HCT116 (cell line): ENCODE measurements around the gene PCSK6. TPM values are rescaled to one million over a fixed set of nuclear protein-coding genes. Genes with fewer than 3 reads are reported as not detected.
A peak's percentile ranks its signal among the peaks of the same experiment; 100 is the strongest.

Source experiments
- ATAC-seq: fragments of 200-7000 bp; cut with Tn5 transposase; 2 replicates; pipeline ENCODE4 v1.9.1; 2020; ENCODE audit warnings: mild to moderate bottlenecking, moderate library complexity
- BruUV-seq: library from RNA; stranded (reverse); fragments of 400-500 nt; replicated peaks from 2 replicates; lab custom pipeline; 2021; lab: Mats Ljungman, UMichigan
- CTCF ChIA-PET: fragments of 300-600 bp; sonication (Branson Sonifier 250); formaldehyde crosslinking; loops from one replicate; lab custom pipeline; 2021; ENCODE audit warnings: antibody characterized with exemption; lab: Charles Lee
- POLR2A ChIA-PET: fragments of 300-600, 350-600 bp; sonication (Branson Sonifier 250); formaldehyde crosslinking; loops from one replicate; lab custom pipeline; 2021; ENCODE audit warnings: antibody characterized with exemption; lab: Charles Lee
- RAD21 ChIA-PET, 2 experiments: fragments of 300-600 bp; sonication (Branson Sonifier 250); formaldehyde crosslinking; loops; one replicate each; lab custom pipeline; 2023; ENCODE audit warnings: low total read pairs in 2 of 2; ENCODE audit not compliant: uncharacterized antibody in 2 of 2, unreplicated experiment in 2 of 2, low non-redundant PET in 1 of 2; lab: Charles Lee
- DNase-seq: peaks from one replicate; pipeline ENCODE4 v3.0.0-alpha.2; 2010; ENCODE audit warnings: low read depth, low spot score
- H2AFZ ChIP-seq: fragments of 200-600 bp; shearing (Covaris generic), sonication (generic); 2 replicates; pipeline ENCODE4 v1.6.1; 2017; ENCODE audit warnings: low read depth, mixed run types, mixed read lengths, antibody characterized with exemption, low read length; ENCODE audit not compliant: poor library complexity, severe bottlenecking
- H3K27ac ChIP-seq: 2 replicates; pipeline ENCODE4 v1.5.1; 2012; ENCODE audit warnings: low read depth, low read length
- H3K27me3 ChIP-seq: fragments of 200-600 bp; sonication (generic); 2 replicates; pipeline ENCODE4 v1.6.1; 2016; ENCODE audit warnings: mixed run types, low read length, mixed read lengths; ENCODE audit not compliant: insufficient read depth
- H3K36me3 ChIP-seq, 2 experiments: fragments of 200-500 bp in 1 of 2; fragments of 200-600 bp in 1 of 2; sonication (Bioruptor generic) in 1 of 2; sonication (generic) in 1 of 2; 2 replicates each; pipeline versions ENCODE4 v1.5.1 to v1.6.1; 2014 to 2016; ENCODE audit warnings: low read length in 2 of 2, inconsistent platforms in 1 of 2, mixed read lengths in 1 of 2, mixed run types in 1 of 2; ENCODE audit not compliant: insufficient read depth in 2 of 2, control insufficient read depth in 1 of 2
- H3K4me1 ChIP-seq, 2 experiments: fragments of 200-600 bp in 1 of 2; sonication (generic) in 1 of 2; 2 replicates each; pipeline versions ENCODE4 v1.5.1 to v1.6.1; 2012 to 2017; ENCODE audit warnings: low read length in 2 of 2, inconsistent platforms in 1 of 2, mild to moderate bottlenecking in 1 of 2, mixed read lengths in 1 of 2, mixed run types in 1 of 2, moderate library complexity in 1 of 2; ENCODE audit not compliant: insufficient read depth in 2 of 2, control insufficient read depth in 1 of 2
- H3K4me2 ChIP-seq: fragments of 200-600 bp; sonication (generic); 2 replicates; pipeline ENCODE4 v1.6.1; 2017; ENCODE audit warnings: mixed run types, low read length, mixed read lengths
- H3K4me3 ChIP-seq, 2 experiments: fragments of 200-600 bp in 1 of 2; sonication (generic) in 1 of 2; replicated peaks in 1 of 2; 2 replicates each; pipeline ENCODE4 v1.5.1; 2011 to 2016; ENCODE audit warnings: low read length in 2 of 2, control low read depth in 1 of 2, low read depth in 1 of 2, mild to moderate bottlenecking in 1 of 2, mixed read lengths in 1 of 2, mixed run types in 1 of 2
- H3K79me2 ChIP-seq: fragments of 200-600 bp; sonication (generic); 2 replicates; pipeline ENCODE4 v1.6.1; 2017; ENCODE audit warnings: mild to moderate bottlenecking, mixed run types, low read length, moderate library complexity, mixed read lengths; ENCODE audit not compliant: insufficient read depth
- H3K9ac ChIP-seq: fragments of 200-600 bp; sonication (generic); 2 replicates; pipeline ENCODE4 v1.6.1; 2016; ENCODE audit warnings: low read length, mixed read lengths
- H3K9me2 ChIP-seq: fragments of 200-600 bp; sonication (generic), shearing (Covaris generic); 2 replicates; pipeline ENCODE4 v1.6.1; 2017; ENCODE audit warnings: mixed run types, mild to moderate bottlenecking, moderate library complexity; ENCODE audit not compliant: insufficient read depth
- H3K9me3 ChIP-seq, 2 experiments: fragments of 200-500 bp in 1 of 2; fragments of 200-600 bp in 1 of 2; sonication (Bioruptor generic) in 1 of 2; sonication (generic) in 1 of 2; 2 replicates each; pipeline ENCODE4 v1.6.1; 2014 to 2017; ENCODE audit warnings: low read length in 2 of 2, mixed read lengths in 2 of 2, inconsistent platforms in 1 of 2, low read depth in 1 of 2, mild to moderate bottlenecking in 1 of 2, mixed run types in 1 of 2, moderate library complexity in 1 of 2; ENCODE audit not compliant: control insufficient read depth in 1 of 2, insufficient read depth in 1 of 2
- H4K20me1 ChIP-seq: fragments of 200-600 bp; sonication (generic), shearing (Covaris generic); 2 replicates; pipeline ENCODE4 v1.6.1; 2017; ENCODE audit warnings: mixed run types, mild to moderate bottlenecking, moderate library complexity; ENCODE audit not compliant: insufficient read depth
- CBX3 ChIP-seq: IDR thresholded peaks from 2 replicates; pipeline ENCODE4 v1.6.1; 2012; ENCODE audit warnings: low read depth
- CTCF ChIP-seq, 3 experiments: fragments of 200-600 bp in 1 of 3; sonication (generic) in 1 of 3; IDR thresholded peaks in 2 of 3; conservative IDR thresholded peaks in 1 of 3; 2 replicates each; pipeline ENCODE4 v1.5.1; 2012 to 2017; ENCODE audit warnings: low read depth in 2 of 3, low read length in 2 of 3, antibody characterized with exemption in 1 of 3, borderline replicate concordance in 1 of 3, control low read depth in 1 of 3, mild to moderate bottlenecking in 1 of 3, mixed read lengths in 1 of 3, mixed run types in 1 of 3, moderate library complexity in 1 of 3; ENCODE audit not compliant: insufficient read depth in 1 of 3
- EGR1 ChIP-seq: IDR thresholded peaks from 2 replicates; pipeline ENCODE4 v1.6.1; 2012; ENCODE audit warnings: low read depth
- ELF1 ChIP-seq: IDR thresholded peaks from 2 replicates; pipeline ENCODE4 v1.6.1; 2012; ENCODE audit warnings: low read depth, borderline replicate concordance
- EZH2 ChIP-seq: fragments of 200-600 bp; sonication (generic); IDR thresholded peaks from 2 replicates; pipeline ENCODE4 v1.6.1; 2017; ENCODE audit warnings: antibody characterized with exemption, mixed run types
- MAX ChIP-seq: IDR thresholded peaks from 2 replicates; pipeline ENCODE4 v1.6.1; 2012
- POLR2A ChIP-seq: IDR thresholded peaks from 2 replicates; pipeline ENCODE4 v1.7.0; 2011; ENCODE audit warnings: borderline replicate concordance; ENCODE audit not compliant: insufficient read depth, insufficient read length; ENCODE audit errors: extremely low read depth
- POLR2AphosphoS5 ChIP-seq: IDR thresholded peaks from 2 replicates; pipeline ENCODE4 v1.6.1; 2011; ENCODE audit warnings: mild to moderate bottlenecking, low read depth, low read length, moderate library complexity
- RAD21 ChIP-seq: IDR thresholded peaks from 2 replicates; pipeline ENCODE4 v1.6.1; 2012; ENCODE audit warnings: low read depth, mild to moderate bottlenecking
- REST ChIP-seq: IDR thresholded peaks from 2 replicates; pipeline ENCODE4 v1.6.1; 2012; ENCODE audit warnings: low read depth
- SIN3A ChIP-seq: IDR thresholded peaks from 2 replicates; pipeline ENCODE4 v1.6.1; 2012; ENCODE audit warnings: low read depth
- SP1 ChIP-seq: IDR thresholded peaks from 2 replicates; pipeline ENCODE4 v1.6.1; 2012; ENCODE audit warnings: low read depth
- SRF ChIP-seq: IDR thresholded peaks from 2 replicates; pipeline ENCODE4 v1.6.1; 2012; ENCODE audit warnings: low read depth
- TCF7L2 ChIP-seq: IDR thresholded peaks from 2 replicates; pipeline ENCODE4 v1.7.0; 2011; ENCODE audit warnings: borderline replicate concordance, inconsistent platforms; ENCODE audit not compliant: insufficient read depth, insufficient read length; ENCODE audit errors: extremely low read depth
- YY1 ChIP-seq: IDR thresholded peaks from 2 replicates; pipeline ENCODE4 v1.6.1; 2011; ENCODE audit warnings: low read length, low read depth, moderate library complexity, mild to moderate bottlenecking; ENCODE audit not compliant: insufficient replicate concordance; ENCODE audit errors: extremely low read depth
- ZBTB33 ChIP-seq: IDR thresholded peaks from 2 replicates; pipeline ENCODE4 v1.6.1; 2011; ENCODE audit warnings: mild to moderate bottlenecking, low read length, moderate library complexity; ENCODE audit not compliant: insufficient replicate concordance; ENCODE audit errors: extremely low read depth
- ZFX ChIP-seq: fragments of 450-650 bp; IDR thresholded peaks from 2 replicates; pipeline ENCODE4 v1.6.1; 2017
- intact Hi-C: fragments of 100-400 bp; cut with micrococcal nuclease; formaldehyde crosslinking; loops from 2 replicates; pipeline ENCODE4 v1.10.0; 2022
- total RNA-seq: library from RNA; stranded (reverse); gene quantifications from one replicate; pipeline ENCODE4 v1.2.1, GENCODE V29; 2021; ENCODE audit not compliant: unreplicated experiment

Gene PCSK6
- total RNA-seq, 1 experiment from 2014 or later = 13.5 TPM

- peak within 1 kb of the TSS; percentile 90 for H3K4me2 ChIP-seq
- peak within 1 kb of the TSS; percentile 24 for H2AFZ ChIP-seq
- H3K4me1 ChIP-seq = peaks cover 15 to 33% of the 10 kb centered on the region in 2 experiments
- H3K27me3 ChIP-seq = no peaks in the 10 kb centered on the region
- intact Hi-C loops = no loop called here
- H3K27ac ChIP-seq = peak within 1 kb of the TSS; percentile 96
- RAD21 ChIA-PET = no interaction called here
- POLR2A ChIA-PET = interaction anchor here (1.3 kb wide), 1 partner anchor 9 kb away, joined by 3 read pairs; no protein-coding TSS in a partner anchor
- H3K9ac ChIP-seq = peak within 1 kb of the TSS; percentile 98
- DNase-seq (peak; percentile 83), ATAC-seq (peak; percentile 83)
- H3K79me2 ChIP-seq = peaks cover 51% of the 10 kb centered on the region
- BruUV-seq = no TSS peak
- H3K9me3 ChIP-seq = no peaks in the 10 kb centered on the region
- TF ChIP-seq ELF1 (peak; percentile 74), EZH2 (no peak), EGR1 (peak; percentile 97), ZBTB33 (peak; percentile 58), POLR2AphosphoS5 (peak; percentile 91), SIN3A (peak; percentile 96; the same call in 1 of the 2 replicates), SRF (peak; percentile 96), YY1 (peak; percentile 86), POLR2A (peak; percentile 83), TCF7L2 (peak; percentile 64), REST (no peak), CBX3 (peak; percentile 81; the same call in 1 of the 2 replicates), CTCF (IDR thresholded peaks at IDR 0.05 in 2 of 3, conservative IDR thresholded peaks at IDR 0.05 in 1 of 3; ENCODE audit: borderline replicate concordance in 1 of 3, insufficient read depth in 1 of 3, low read depth in 2 of 3, low read length in 2 of 3) (no peak), ZFX (peak; percentile 99), SP1 (peak; percentile 91), MAX (peak; percentile 89), RAD21 (no peak)
- H3K4me3 ChIP-seq = peak within 1 kb of the TSS; percentile 57 to 96
- peaks cover 35% of the 10 kb centered on the region; the same call in 1 of the 2 replicates for H4K20me1 ChIP-seq
- CTCF ChIA-PET = interaction anchor here (1.1 kb wide), 1 partner anchor 347 kb away, joined by 4 read pairs; no protein-coding TSS in a partner anchor
- H3K9me2 ChIP-seq = no peaks in the 10 kb centered on the region
- H3K36me3 ChIP-seq = peaks cover 7 to 17% of the 10 kb centered on the region in 2 experiments; a peak in 3 of 4 replicates
These were observed 194.5 kb downstream of the PCSK6 start, which contains the start of gene SNRPA1 for GRCh38 chr15:101294731-101295606. TSS of gene SNRPA1 (minus strand) at chr15:101295248. CDS start at chr15:101295178, 70 bp downstream.
